K562 (cell line): Measurements from ENCODE around the gene PITPNC1.

Experiments used
- CTCF ChIP-seq, 3 experiments: IDR thresholded peaks in 2 of 3; conservative IDR thresholded peaks in 1 of 3; 2 replicates each; pipeline ENCODE4 v1.5.1; 2011 to 2012; ENCODE audit warnings: low read length in 3 of 3, mild to moderate bottlenecking in 3 of 3, control low read depth in 2 of 3, improper control_type of control experiment in 1 of 3, inconsistent platforms in 1 of 3, low read depth in 1 of 3, mixed read lengths in 1 of 3, moderate library complexity in 1 of 3; ENCODE audit not compliant: insufficient read depth in 2 of 3
- DIDO1 ChIP-seq: fragments of 450-650 bp; IDR thresholded peaks from 2 replicates; pipeline ENCODE4 v1.6.1; 2016; ENCODE audit warnings: low read depth, missing biosample characterization, missing genetic modification characterization
- GATAD2B ChIP-seq: fragments of 450-650 bp; IDR thresholded peaks from 2 replicates; pipeline ENCODE4 v1.6.1; 2017; ENCODE audit warnings: mild to moderate bottlenecking, borderline replicate concordance
- KAT2B ChIP-seq: IDR thresholded peaks from one replicate; pipeline ENCODE4 v1.6.1; 2012; ENCODE audit warnings: low read depth, mild to moderate bottlenecking, control low read depth, inconsistent platforms, low read length, moderate library complexity
- NFE2L1 ChIP-seq: fragments of 450-650 bp; IDR thresholded peaks from 2 replicates; pipeline ENCODE4 v1.6.1; 2016; ENCODE audit warnings: missing genetic modification characterization, low read depth, mild to moderate bottlenecking, missing compliant biosample characterization, moderate library complexity, borderline replicate concordance
- POLR2A ChIP-seq: fragments of 450-650 bp; conservative IDR thresholded peaks from 2 replicates; pipeline ENCODE4 v1.6.1; 2016
- POLR2AphosphoS5 ChIP-seq: IDR thresholded peaks from 2 replicates; pipeline ENCODE4 v1.6.1; 2011; ENCODE audit warnings: mild to moderate bottlenecking, low read depth, low read length, moderate library complexity; ENCODE audit not compliant: control insufficient read depth, insufficient read depth
- RAD51 ChIP-seq: fragments of 450-650 bp; IDR thresholded peaks from 2 replicates; pipeline ENCODE4 v1.7.1; 2016; ENCODE audit warnings: low read depth, mild to moderate bottlenecking, borderline replicate concordance
- SMAD1 ChIP-seq: fragments of 150-350 bp; IDR thresholded peaks from 2 replicates; pipeline ENCODE4 v1.6.1; 2014; ENCODE audit warnings: low read length, low read depth; ENCODE audit not compliant: partially characterized antibody
- TOE1 ChIP-seq, 2 experiments: fragments of 450-650 bp in 1 of 2; sonication (generic) in 1 of 2; formaldehyde crosslinking in 1 of 2; IDR thresholded peaks; 2 replicates each; pipeline versions ENCODE4 v1.7.1 to v1.8.0; 2016 to 2022; ENCODE audit warnings: borderline replicate concordance in 2 of 2, mild to moderate bottlenecking in 2 of 2, antibody characterized with exemption in 1 of 2, inconsistent platforms in 1 of 2, low read depth in 1 of 2, missing genetic modification reagents in 1 of 2, moderate library complexity in 1 of 2
- ZFP30 ChIP-seq: fragments of 250-450 bp; sonication (Bioruptor Pico); IDR thresholded peaks from 2 replicates; pipeline ENCODE4 v1.8.0; 2022; ENCODE audit warnings: moderate library complexity, mild to moderate bottlenecking, inconsistent platforms, borderline replicate concordance

GRCh38 chr17:67375716-67376115 is 1.4 kb upstream of the PITPNC1 start:
- TF ChIP-seq SMAD1 (no peak), POLR2A (no peak), TOE1 (IDR thresholded peaks at IDR 0.05; ENCODE audit: borderline replicate concordance) (no peak), TOE1 (CRISPR knock-in tag; IDR thresholded peaks at IDR 0.05; ENCODE audit: borderline replicate concordance, low read depth) (no peak), GATAD2B (no peak), DIDO1 (tag) (no peak), NFE2L1 (tag) (no peak), RAD51 (no peak), KAT2B (no peak), POLR2AphosphoS5 (no peak), CTCF (IDR thresholded peaks at IDR 0.05 in 2 of 3, conservative IDR thresholded peaks at IDR 0.05 in 1 of 3; ENCODE audit: insufficient read depth in 2 of 3, low read depth in 1 of 3, low read length in 3 of 3) (no peak), ZFP30 (no peak)
